Medulla oblongata (tissue), 1 donor: ENCODE measurements around the gene LMLN.
"Not testable (repeated sequence)": the region's sequence is repeated elsewhere in the genome, so short reads cannot be mapped to it uniquely, and the experiment has no call there.

Experiments
- DNase-seq: peaks from one replicate; pipeline ENCODE4 v3.0.0-alpha.2; 2015; ENCODE audit errors: extremely low spot score

LMLN gene

GRCh38 chr3:198076722-198077308 lies 116.8 kb downstream of the LMLN start:
- DNase-seq, result no peak

DNA sequence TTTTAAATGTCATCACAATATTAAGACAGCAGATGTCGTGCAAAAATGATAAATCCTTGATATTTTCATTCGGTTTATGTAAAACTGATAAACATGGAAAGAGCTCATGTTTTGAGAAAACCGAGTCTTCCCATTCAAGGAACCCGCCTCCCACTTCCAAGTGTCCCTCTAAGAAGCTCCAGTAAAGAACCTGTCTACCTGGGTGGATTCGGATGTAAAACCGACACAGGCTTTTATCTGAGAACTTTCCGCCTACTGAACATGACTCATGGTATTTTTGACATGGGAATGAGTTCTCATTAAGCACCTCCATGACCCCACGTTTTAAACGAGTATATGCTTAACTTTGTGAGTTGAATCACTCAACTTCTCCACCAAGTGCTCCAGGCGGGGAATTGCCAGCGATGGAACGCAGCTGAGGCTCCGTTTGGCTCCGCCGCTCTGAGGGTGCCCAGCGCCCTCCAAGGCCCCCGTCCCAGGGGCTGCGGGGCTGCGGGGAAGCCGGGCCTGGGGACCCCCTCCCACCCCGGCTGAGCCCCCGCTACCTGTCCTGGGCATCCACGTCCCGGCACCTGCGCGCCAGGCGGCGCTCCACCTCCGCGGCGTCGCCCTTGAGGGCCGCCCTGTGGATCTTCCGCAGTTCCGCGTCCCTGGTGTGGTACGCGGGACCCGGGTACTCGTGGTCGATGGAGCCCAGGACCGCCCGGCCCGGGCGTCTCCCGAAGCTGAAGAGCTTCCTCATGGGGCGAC lies 119.9 kb downstream of the LMLN start:
- DNase-seq, result peak; percentile 27

DNA sequence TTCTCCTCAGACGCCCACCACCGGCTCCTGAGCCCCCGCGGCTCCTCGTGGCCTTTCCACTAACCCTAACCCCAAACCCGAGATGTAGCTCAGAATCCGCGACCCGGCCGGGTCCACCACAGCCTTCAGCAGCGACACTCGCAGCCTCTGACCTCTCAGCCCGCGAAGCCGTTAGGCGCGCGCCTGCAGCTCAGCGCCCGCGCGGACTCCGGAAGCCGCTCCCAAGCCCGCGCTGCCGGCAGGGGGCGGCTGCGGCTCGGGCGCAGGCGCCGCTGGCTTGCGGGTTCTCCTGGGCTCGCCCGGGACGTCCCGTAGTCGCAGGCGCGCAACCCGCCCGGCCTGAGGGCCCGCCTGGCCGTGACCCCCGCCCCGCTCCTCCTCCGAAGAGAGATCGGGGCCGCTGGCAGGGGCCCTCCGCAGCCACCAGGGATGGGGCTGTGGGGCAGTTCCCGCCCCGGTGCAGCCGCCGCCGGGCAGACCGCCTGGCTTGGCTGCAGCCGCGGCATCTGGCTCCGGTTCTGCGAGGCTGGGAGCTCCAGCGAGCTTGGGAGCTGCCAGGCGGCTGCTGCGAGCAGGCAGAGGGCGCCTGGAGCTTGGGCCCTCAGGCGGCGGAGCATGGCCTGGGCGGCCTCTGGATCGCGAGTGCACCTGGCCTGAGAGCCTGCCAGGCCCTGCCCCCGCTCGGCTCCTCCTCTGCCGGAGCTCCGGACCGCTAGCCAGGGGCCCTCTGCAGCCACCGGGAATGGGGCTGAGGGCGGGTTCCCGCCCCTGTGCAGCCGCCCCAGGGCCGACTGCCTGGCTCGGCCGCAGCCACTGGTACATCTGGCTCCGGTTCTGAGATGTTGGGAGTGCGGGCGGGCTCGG lies 120.7 kb downstream of the LMLN start:
- peak; percentile 68 for DNase-seq

GRCh38 chr3:198081421-198081844 lies 121.4 kb downstream of the LMLN start:
- no peak for DNase-seq

- DNase-seq, result not testable (repeated sequence)
Measured at GRCh38 chr3:198082226-198082625, 122.2 kb downstream of the LMLN start.

- DNase-seq, result no peak
Measured at GRCh38 chr3:198088421-198088955, 128.5 kb downstream of the LMLN start.

GRCh38 chr3:198090795-198091332 lies 130.8 kb downstream of the LMLN start:
- no peak for DNase-seq

DNA sequence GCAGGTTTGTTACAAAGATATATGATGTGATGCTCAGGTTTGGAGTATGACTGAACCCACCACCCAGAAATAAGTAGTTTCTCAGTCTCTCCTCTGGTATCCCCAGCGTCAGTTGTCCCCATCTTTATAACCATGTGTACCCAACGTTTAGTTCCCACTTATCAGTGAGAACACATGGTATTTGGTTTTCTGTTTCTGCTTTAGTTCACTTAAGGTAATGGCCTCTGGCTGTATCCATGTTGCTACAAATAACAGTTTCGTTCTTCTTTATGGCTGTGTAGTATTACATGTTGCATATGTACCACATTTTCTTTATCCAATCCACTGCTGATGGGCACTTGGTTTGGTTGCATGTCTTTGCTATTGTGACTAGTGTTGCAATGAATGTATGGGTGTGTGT lies 132.3 kb downstream of the LMLN start:
- no peak for DNase-seq

GRCh38 chr3:198093112-198093679 lies 133.2 kb downstream of the LMLN start:
- no peak for DNase-seq
